Hepatocyte (in vitro differentiated cells): ENCODE data around the gene NRF1.
"Not testable (repeated sequence)": the region's sequence is repeated elsewhere in the genome, so short reads cannot be mapped to it uniquely, and the experiment has no call there.

ENCODE experiments used
- EZH2 ChIP-seq: fragments of 200-600 bp; sonication (generic); IDR thresholded peaks from 2 replicates; pipeline ENCODE4 v1.6.1; 2016; ENCODE audit warnings: antibody characterized with exemption, mild to moderate bottlenecking, borderline replicate concordance
- TF ChIP-seq, protein P1 (sequence below): fragments of 200-600 bp; sonication (generic); IDR thresholded peaks from 2 replicates; pipeline ENCODE4 v1.5.1; 2016; ENCODE audit warnings: antibody characterized with exemption, mild to moderate bottlenecking; ENCODE audit not compliant: poor library complexity

DNA sequence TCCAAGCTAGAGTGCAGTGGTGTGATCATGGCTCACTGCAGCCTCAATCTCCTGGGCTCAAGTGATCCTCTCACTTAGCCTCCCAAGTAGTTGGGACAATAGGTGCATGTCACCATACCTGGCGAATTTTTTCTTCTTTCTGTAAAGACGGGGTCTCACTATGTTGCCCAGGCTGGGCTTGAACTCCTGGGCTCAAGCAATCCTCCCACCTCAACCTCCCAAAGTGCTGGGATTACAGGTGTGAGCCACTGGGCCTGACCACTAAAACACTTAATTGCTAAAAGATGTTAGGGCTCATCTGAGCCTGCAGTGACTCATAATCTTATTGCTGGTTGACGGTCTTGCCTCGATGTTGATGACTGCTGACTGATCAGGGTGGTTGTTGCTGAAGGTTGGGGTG is 63.0 kb downstream of the NRF1 start:
- TF ChIP-seq, protein P1, sequence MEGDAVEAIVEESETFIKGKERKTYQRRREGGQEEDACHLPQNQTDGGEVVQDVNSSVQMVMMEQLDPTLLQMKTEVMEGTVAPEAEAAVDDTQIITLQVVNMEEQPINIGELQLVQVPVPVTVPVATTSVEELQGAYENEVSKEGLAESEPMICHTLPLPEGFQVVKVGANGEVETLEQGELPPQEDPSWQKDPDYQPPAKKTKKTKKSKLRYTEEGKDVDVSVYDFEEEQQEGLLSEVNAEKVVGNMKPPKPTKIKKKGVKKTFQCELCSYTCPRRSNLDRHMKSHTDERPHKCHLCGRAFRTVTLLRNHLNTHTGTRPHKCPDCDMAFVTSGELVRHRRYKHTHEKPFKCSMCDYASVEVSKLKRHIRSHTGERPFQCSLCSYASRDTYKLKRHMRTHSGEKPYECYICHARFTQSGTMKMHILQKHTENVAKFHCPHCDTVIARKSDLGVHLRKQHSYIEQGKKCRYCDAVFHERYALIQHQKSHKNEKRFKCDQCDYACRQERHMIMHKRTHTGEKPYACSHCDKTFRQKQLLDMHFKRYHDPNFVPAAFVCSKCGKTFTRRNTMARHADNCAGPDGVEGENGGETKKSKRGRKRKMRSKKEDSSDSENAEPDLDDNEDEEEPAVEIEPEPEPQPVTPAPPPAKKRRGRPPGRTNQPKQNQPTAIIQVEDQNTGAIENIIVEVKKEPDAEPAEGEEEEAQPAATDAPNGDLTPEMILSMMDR, result not testable (repeated sequence)
- TF ChIP-seq EZH2, result not testable (repeated sequence)
